Caco-2 (cell line): ENCODE measurements around the gene ZEB1. TPM values are rescaled to one million over a fixed set of nuclear protein-coding genes. Genes with fewer than 3 reads are reported as not detected.

ENCODE experiments used
- BruUV-seq: library from RNA; stranded (reverse); fragments of 400-500 nt; replicated peaks from 2 replicates; lab custom pipeline; 2021; lab: Mats Ljungman, UMichigan
- CTCF ChIA-PET: fragments of 300-600 bp; sonication (Branson Sonifier 250); formaldehyde crosslinking; loops from one replicate; lab custom pipeline; 2022; ENCODE audit warnings: antibody characterized with exemption; lab: Charles Lee
- POLR2A ChIA-PET: fragments of 300-600 bp; sonication (Branson Sonifier 250); formaldehyde crosslinking; loops from one replicate; lab custom pipeline; 2022; ENCODE audit warnings: antibody characterized with exemption; lab: Charles Lee
- DNase-seq, 2 experiments: peaks; one replicate each; pipeline versions ENCODE4 v3.0.0 to v3.0.0-alpha.2; 2020 to 2022
- H3K27me3 ChIP-seq: replicated peaks from 2 replicates; pipeline ENCODE4 v1.6.0; 2011; ENCODE audit warnings: low read length; ENCODE audit not compliant: control insufficient read depth, insufficient read depth
- H3K36me3 ChIP-seq: 2 replicates; pipeline ENCODE4 v1.5.1; 2011; ENCODE audit warnings: low read length; ENCODE audit not compliant: control insufficient read depth, insufficient read depth
- H3K4me1 ChIP-seq: fragments of 250-450 bp; sonication (Bioruptor Pico); 2 replicates; pipeline ENCODE4 v1.5.1; 2020; ENCODE audit warnings: mild to moderate bottlenecking
- H3K4me3 ChIP-seq: 2 replicates; pipeline ENCODE4 v1.5.1; 2011; ENCODE audit warnings: low read depth, mild to moderate bottlenecking, control low read depth, low read length
- H3K9me3 ChIP-seq: fragments of 250-450 bp; sonication (Bioruptor Pico); 2 replicates; pipeline ENCODE4 v1.5.1; 2020; ENCODE audit warnings: mild to moderate bottlenecking, moderate library complexity
- H3K27ac Mint-ChIP-seq: one replicate; pipeline ENCODE4 v1.8.0; 2022; ENCODE audit warnings: mixed read lengths; ENCODE audit not compliant: unreplicated experiment
- H3K27me3 Mint-ChIP-seq: one replicate; pipeline ENCODE4 v1.8.0; 2022; ENCODE audit warnings: mixed read lengths; ENCODE audit not compliant: insufficient read depth, unreplicated experiment
- H3K36me3 Mint-ChIP-seq: one replicate; pipeline ENCODE4 v1.8.0; 2022; ENCODE audit warnings: mild to moderate bottlenecking, mixed read lengths; ENCODE audit not compliant: insufficient read depth, unreplicated experiment
- H3K4me1 Mint-ChIP-seq: one replicate; pipeline ENCODE4 v1.8.0; 2022; ENCODE audit warnings: low read depth, mixed read lengths; ENCODE audit not compliant: unreplicated experiment
- H3K4me3 Mint-ChIP-seq: one replicate; pipeline ENCODE4 v1.8.0; 2022; ENCODE audit warnings: mild to moderate bottlenecking, moderate library complexity, mixed read lengths; ENCODE audit not compliant: unreplicated experiment
- H3K9me3 Mint-ChIP-seq: one replicate; pipeline ENCODE4 v1.8.0; 2022; ENCODE audit warnings: mixed read lengths; ENCODE audit not compliant: unreplicated experiment
- intact Hi-C: fragments of 100-400 bp; cut with micrococcal nuclease; formaldehyde crosslinking; loops from one replicate; pipeline ENCODE4 v1.10.0; 2022; ENCODE audit not compliant: unreplicated experiment
- total RNA-seq: library from RNA; stranded (reverse); gene quantifications from 2 replicates; pipeline ENCODE4 v1.2.3, GENCODE V29; 2022
- TF ChIP-seq, protein P1 (sequence below), 2 experiments: fragments of 200-600 bp in 1 of 2; IDR thresholded peaks; 1 replicate in 1 of 2; 2 replicates in 1 of 2; pipeline versions ENCODE4 v1.5.1 to v1.8.0; 2011 to 2022; ENCODE audit warnings: antibody characterized with exemption in 1 of 2, control low read depth in 1 of 2, inconsistent platforms in 1 of 2, low read depth in 1 of 2, low read length in 1 of 2, mild to moderate bottlenecking in 1 of 2, moderate library complexity in 1 of 2; ENCODE audit not compliant: insufficient read depth in 1 of 2, severe bottlenecking in 1 of 2, unreplicated experiment in 1 of 2

Gene ZEB1
- total RNA-seq, 1 experiment from 2014 or later: not detected

GRCh38 chr10:31467791-31468535, 148.9 kb downstream of the ZEB1 start:
- DNase-seq: peak; percentile 47 to 61
- TF ChIP-seq, protein P1, sequence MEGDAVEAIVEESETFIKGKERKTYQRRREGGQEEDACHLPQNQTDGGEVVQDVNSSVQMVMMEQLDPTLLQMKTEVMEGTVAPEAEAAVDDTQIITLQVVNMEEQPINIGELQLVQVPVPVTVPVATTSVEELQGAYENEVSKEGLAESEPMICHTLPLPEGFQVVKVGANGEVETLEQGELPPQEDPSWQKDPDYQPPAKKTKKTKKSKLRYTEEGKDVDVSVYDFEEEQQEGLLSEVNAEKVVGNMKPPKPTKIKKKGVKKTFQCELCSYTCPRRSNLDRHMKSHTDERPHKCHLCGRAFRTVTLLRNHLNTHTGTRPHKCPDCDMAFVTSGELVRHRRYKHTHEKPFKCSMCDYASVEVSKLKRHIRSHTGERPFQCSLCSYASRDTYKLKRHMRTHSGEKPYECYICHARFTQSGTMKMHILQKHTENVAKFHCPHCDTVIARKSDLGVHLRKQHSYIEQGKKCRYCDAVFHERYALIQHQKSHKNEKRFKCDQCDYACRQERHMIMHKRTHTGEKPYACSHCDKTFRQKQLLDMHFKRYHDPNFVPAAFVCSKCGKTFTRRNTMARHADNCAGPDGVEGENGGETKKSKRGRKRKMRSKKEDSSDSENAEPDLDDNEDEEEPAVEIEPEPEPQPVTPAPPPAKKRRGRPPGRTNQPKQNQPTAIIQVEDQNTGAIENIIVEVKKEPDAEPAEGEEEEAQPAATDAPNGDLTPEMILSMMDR (IDR thresholded peaks at IDR 0.05; ENCODE audit: insufficient read depth in 1 of 2, low read depth in 1 of 2, low read length in 1 of 2, severe bottlenecking in 1 of 2, unreplicated experiment in 1 of 2): peak; percentile 67 to 72
- no TSS peak for BruUV-seq
- ChIA-PET CTCF (interaction anchor here (0.6 to 1.5 kb wide), 5 partner anchors 23 to 716 kb away, joined by 3 to 6 read pairs (median 3); no protein-coding TSS in a partner anchor), POLR2A (no interaction called here)
- Mint-ChIP-seq H3K27ac (no peak overlapping the region), H3K4me3 (no peak overlapping the region), H3K9me3 (no peaks in the 10 kb centered on the region), H3K36me3 (no peaks in the 10 kb centered on the region), H3K27me3 (no peaks in the 10 kb centered on the region), H3K4me1 (no peaks in the 10 kb centered on the region)
- intact Hi-C loops: loop anchor here (5.0 to 10.0 kb wide), 2 partner anchors 686 to 743 kb away; no protein-coding TSS in a partner anchor
- no peaks in the 10 kb centered on the region for H3K36me3 ChIP-seq
- no peaks in the 10 kb centered on the region for H3K4me1 ChIP-seq
- no peak overlapping the region for H3K4me3 ChIP-seq
- no peaks in the 10 kb centered on the region for H3K27me3 ChIP-seq
- 0 out of 2 replicates have a peak, but pooled peaks cover 3% of the 10 kb centered on the region for H3K9me3 ChIP-seq

GRCh38 chr10:31468536-31468859, 149.5 kb downstream of the ZEB1 start:
- Mint-ChIP-seq H3K27ac (no peak overlapping the region), H3K27me3 (no peaks in the 10 kb centered on the region), H3K9me3 (no peaks in the 10 kb centered on the region), H3K4me1 (no peaks in the 10 kb centered on the region), H3K4me3 (no peak overlapping the region), H3K36me3 (no peaks in the 10 kb centered on the region)
- Histone ChIP-seq H3K36me3 (no peaks in the 10 kb centered on the region), H3K27me3 (no peaks in the 10 kb centered on the region), H3K4me1 (no peaks in the 10 kb centered on the region), H3K4me3 (no peak overlapping the region), H3K9me3 (0 out of 2 replicates have a peak, but pooled peaks cover 3% of the 10 kb centered on the region)
- intact Hi-C loops: loop anchor here (5.0 to 10.0 kb wide), 2 partner anchors 686 to 744 kb away; no protein-coding TSS in a partner anchor
- POLR2A ChIA-PET: no interaction called here
- no peak for DNase-seq
- CTCF ChIA-PET: interaction anchor here (0.7 to 1.5 kb wide), 3 partner anchors 22 to 716 kb away, joined by 3 to 6 read pairs (median 4); no protein-coding TSS in a partner anchor
- BruUV-seq: no TSS peak
- TF ChIP-seq, protein P1 (IDR thresholded peaks at IDR 0.05; ENCODE audit: insufficient read depth in 1 of 2, low read depth in 1 of 2, low read length in 1 of 2, severe bottlenecking in 1 of 2, unreplicated experiment in 1 of 2): no peak

- Mint-ChIP-seq H3K36me3 (no peaks in the 10 kb centered on the region), H3K27me3 (peaks cover 2% of the 10 kb centered on the region), H3K9me3 (no peaks in the 10 kb centered on the region), H3K4me3 (no peak overlapping the region), H3K4me1 (no peaks in the 10 kb centered on the region), H3K27ac (no peak overlapping the region)
- no peaks in the 10 kb centered on the region for H3K36me3 ChIP-seq
- intact Hi-C loops: no loop called here
- TF ChIP-seq, protein P1 (IDR thresholded peaks at IDR 0.05; ENCODE audit: insufficient read depth in 1 of 2, low read depth in 1 of 2, low read length in 1 of 2, severe bottlenecking in 1 of 2, unreplicated experiment in 1 of 2): no peak
- no peak for DNase-seq
- no peaks in the 10 kb centered on the region for H3K4me1 ChIP-seq
- CTCF ChIA-PET: no interaction called here
- no peaks in the 10 kb centered on the region for H3K27me3 ChIP-seq
- no TSS peak for BruUV-seq
- no peaks in the 10 kb centered on the region for H3K9me3 ChIP-seq
- POLR2A ChIA-PET: no interaction called here
- no peak overlapping the region for H3K4me3 ChIP-seq
These were observed 156.5 kb downstream of the ZEB1 start for GRCh38 chr10:31475519-31475918.
